Small intestine (tissue), 7 donors: Measurements from ENCODE around the gene USP50. TPM values are rescaled to one million over a fixed set of nuclear protein-coding genes. Genes with fewer than 3 reads are reported as not detected.

Experiments used
- DNase-seq, 2 donors: peaks; one replicate each; pipeline versions ENCODE4 v3.0.0 to v3.0.0-alpha.2; 2013
- FAIRE-seq: peaks from 2 replicates; lab custom pipeline; 2012; peaks lifted over from hg19 to GRCh38; lab: Jason Lieb, UNC
- H3K27ac ChIP-seq, 3 donors: one replicate each; pipeline ENCODE4 v1.5.1; 2013; ENCODE audit warnings: low read length in 2 of 3, mild to moderate bottlenecking in 2 of 3, control low read depth in 1 of 3, inconsistent platforms in 1 of 3, low read depth in 1 of 3, moderate library complexity in 1 of 3
- H3K27me3 ChIP-seq, 3 donors: one replicate each; pipeline ENCODE4 v1.6.1; 2013; ENCODE audit warnings: low read length in 3 of 3, inconsistent platforms in 1 of 3; ENCODE audit not compliant: control insufficient read depth in 3 of 3, insufficient read depth in 3 of 3
- H3K36me3 ChIP-seq, 3 donors: one replicate each; pipeline ENCODE4 v1.6.1; 2013; ENCODE audit warnings: low read length in 3 of 3, inconsistent platforms in 1 of 3, low read depth in 1 of 3, mild to moderate bottlenecking in 1 of 3, moderate library complexity in 1 of 3; ENCODE audit not compliant: control insufficient read depth in 3 of 3, insufficient read depth in 2 of 3
- H3K4me1 ChIP-seq, 3 donors: one replicate each; pipeline ENCODE4 v1.6.1; 2013; ENCODE audit warnings: low read length in 2 of 3, inconsistent platforms in 1 of 3, low read depth in 1 of 3, mild to moderate bottlenecking in 1 of 3, moderate library complexity in 1 of 3; ENCODE audit not compliant: control insufficient read depth in 3 of 3, insufficient read depth in 2 of 3
- H3K4me3 ChIP-seq, 3 donors: one replicate each; pipeline ENCODE4 v1.5.1; 2013; ENCODE audit warnings: low read length in 3 of 3, control low read depth in 1 of 3, inconsistent platforms in 1 of 3, low read depth in 1 of 3, mild to moderate bottlenecking in 1 of 3, moderate library complexity in 1 of 3
- H3K9me3 ChIP-seq, 2 donors: one replicate each; pipeline ENCODE4 v1.6.1; 2013; ENCODE audit warnings: low read depth in 1 of 2, low read length in 1 of 2; ENCODE audit not compliant: control insufficient read depth in 2 of 2, insufficient read depth in 1 of 2
- WGBS, 3 donors: extraction: QIAGEN DNeasy Blood & Tissue Kit; methylation state at CpG; one replicate each; pipeline ENCODE4 v1.1.7; 2013; 5-methylcytosine and 5-hydroxymethylcytosine counted together
- polyA plus RNA-seq, 4 donors: library from polyadenylated mRNA; stranded (reverse) in 3 of 4; unstranded in 1 of 4; fragments of 200-250 nt in 3 of 4; fragments of 120-200 nt in 1 of 4; gene quantifications; one replicate each; pipeline versions ENCODE4 v1.2.1 to v1.2.3, GENCODE V29; 2013
- donor health status: healthy with polysubstance abuse.
- donor health status: control.
- donor health status: control.
- donor health status: Bipolar disorder and iron deficiency.
- donor health status: healthy.

Gene USP50
- polyA plus RNA-seq, 4 donors, result not detected

- Histone ChIP-seq H3K27ac (no peak overlapping the region), H3K4me1 (no peaks in the 10 kb centered on the region), H3K36me3 (peaks cover 4 to 32% (median 14%) of the 10 kb centered on the region in 3 donors), H3K9me3 (no peaks in the 10 kb centered on the region), H3K4me3 (no peak overlapping the region), H3K27me3 (no peaks in the 10 kb centered on the region)
- DNase-seq, result no peak
- no peak for FAIRE-seq
- 74 to 95% (median 78%) methylated on average over 4 of the region's 4 CpGs for WGBS, 3 donors
Observed at GRCh38 chr15:50562735-50563640, 16.5 kb upstream of the USP50 start.

DNA sequence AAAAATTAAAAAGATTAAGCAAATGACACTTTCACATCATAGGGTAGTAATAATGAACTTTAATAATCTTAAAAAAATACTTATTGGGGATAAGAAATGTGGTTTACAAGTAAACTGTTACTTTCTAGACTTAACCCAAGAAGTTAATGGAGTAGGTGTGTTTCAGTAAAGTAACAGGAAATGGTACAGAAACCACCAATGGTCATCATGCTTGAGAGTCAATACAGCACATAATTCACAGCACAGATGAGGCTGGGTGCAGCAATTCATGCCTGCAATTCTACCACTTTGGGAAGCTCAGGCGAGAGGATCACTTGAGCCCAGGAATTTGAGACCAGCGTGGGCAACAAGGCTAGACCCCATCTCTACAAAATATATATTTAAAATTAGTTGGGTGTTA, 11.5 kb upstream of the USP50 start:
- peaks cover 4 to 15% (median 11%) of the 10 kb centered on the region in 3 donors for H3K36me3 ChIP-seq
- FAIRE-seq (no peak), DNase-seq (no peak)
- H3K27me3 ChIP-seq, result no peaks in the 10 kb centered on the region
- H3K9me3 ChIP-seq, result no peaks in the 10 kb centered on the region
- WGBS, 3 donors, result 98 to 100% (median 98%) methylated on average over 2 of the region's 2 CpGs
- no peaks in the 10 kb centered on the region for H3K4me1 ChIP-seq
- H3K4me3 ChIP-seq, result no peak overlapping the region
- H3K27ac ChIP-seq, result no peak overlapping the region

DNA sequence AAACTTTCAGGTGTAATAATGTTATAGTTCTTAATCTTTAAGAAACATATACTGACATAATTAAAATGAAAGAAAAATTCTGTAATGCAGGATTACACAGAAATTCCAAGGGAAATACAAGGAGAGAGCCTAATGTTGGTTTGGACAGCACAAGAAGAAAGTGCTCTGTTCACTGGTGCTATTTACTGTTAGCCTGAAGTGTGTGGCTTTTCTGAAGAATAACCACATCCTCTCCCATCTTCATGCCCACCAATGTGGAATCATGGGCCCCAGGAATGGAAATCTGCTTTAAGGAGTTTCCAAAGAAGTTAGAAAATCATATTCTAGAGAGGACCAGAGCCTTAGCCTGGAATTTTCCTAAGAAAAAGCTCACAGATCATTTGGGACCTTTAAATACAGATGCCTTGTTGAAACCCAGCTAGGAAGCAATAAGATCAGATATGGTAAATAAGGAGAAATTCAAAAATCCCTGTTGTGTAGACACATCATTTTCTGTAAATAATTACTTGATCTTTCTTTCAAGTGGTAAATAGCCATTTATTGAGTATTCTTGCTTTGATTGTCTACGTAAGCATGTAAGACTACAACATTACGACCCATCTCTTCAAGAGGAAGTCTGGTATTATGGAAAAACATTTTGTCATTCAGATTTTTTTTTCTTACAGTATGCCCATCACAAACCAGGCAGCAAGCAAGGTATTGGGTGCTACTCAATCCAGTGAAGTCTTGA, 10.3 kb upstream of the USP50 start:
- FAIRE-seq (no peak), DNase-seq (no peak)
- H3K4me1 ChIP-seq, result no peaks in the 10 kb centered on the region
- peaks cover 4 to 11% (median 6%) of the 10 kb centered on the region in 3 donors for H3K36me3 ChIP-seq
- H3K9me3 ChIP-seq, result no peaks in the 10 kb centered on the region
- WGBS, 3 donors, result 98 to 100% (median 98%) methylated on average over 2 of the region's 2 CpGs
- no peak overlapping the region for H3K27ac ChIP-seq
- no peak overlapping the region for H3K4me3 ChIP-seq
- H3K27me3 ChIP-seq, result no peaks in the 10 kb centered on the region

DNA sequence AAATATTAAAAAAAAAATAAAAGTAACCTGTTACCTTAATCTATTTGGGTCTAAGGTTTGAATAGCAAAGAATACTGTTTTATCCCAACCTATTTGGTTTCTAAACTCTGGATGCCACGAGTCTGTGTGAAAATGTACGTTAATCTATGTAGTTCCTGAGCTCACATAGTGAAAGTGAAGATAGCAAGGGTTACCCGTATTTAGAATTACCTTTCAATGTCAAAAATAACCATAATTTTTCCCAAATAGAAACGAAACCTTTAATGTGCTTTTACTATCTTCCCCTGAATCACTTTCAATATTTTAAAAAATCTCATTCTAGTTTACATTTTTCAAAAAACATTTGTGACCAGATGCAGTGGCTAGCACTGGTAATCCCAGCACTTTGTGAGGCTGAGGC, 5.8 kb upstream of the USP50 start:
- Histone ChIP-seq H3K9me3 (no peaks in the 10 kb centered on the region), H3K27me3 (no peaks in the 10 kb centered on the region), H3K36me3 (no peaks in the 10 kb centered on the region), H3K4me3 (no peak overlapping the region), H3K27ac (no peak overlapping the region), H3K4me1 (no peaks in the 10 kb centered on the region)
- DNase-seq (no peak), FAIRE-seq (no peak)
- WGBS, 3 donors, result 58 to 74% (median 69%) methylated on average over 4 of the region's 4 CpGs

GRCh38 chr15:50549326-50549725, 2.9 kb upstream of the USP50 start:
- H3K9me3 ChIP-seq, result no peaks in the 10 kb centered on the region
- FAIRE-seq, result no peak
- 85 to 88% (median 86%) methylated on average over 7 of the region's 7 CpGs for WGBS, 3 donors

DNA sequence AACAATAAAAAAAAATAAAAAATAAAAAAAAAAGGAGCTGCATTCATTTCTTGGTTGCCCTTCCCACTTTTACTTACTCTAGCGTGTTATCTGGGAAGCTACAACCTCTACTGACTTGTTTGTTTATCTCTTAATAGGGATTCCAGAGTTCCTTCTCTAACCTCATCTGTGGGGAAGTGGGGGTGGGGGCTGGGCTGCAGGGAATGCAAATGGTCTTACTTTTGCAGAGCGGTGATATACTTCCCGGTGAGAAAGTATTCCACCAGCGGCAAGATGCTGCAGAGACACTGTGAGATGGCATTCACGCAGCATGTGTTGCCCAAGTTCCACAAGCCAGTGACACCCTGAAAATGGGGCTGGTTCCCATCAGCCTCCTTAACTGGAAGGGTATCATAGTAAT, 2.1 kb downstream of the USP50 start:
- no peak for FAIRE-seq
- Histone ChIP-seq H3K4me1 (no peaks in the 10 kb centered on the region), H3K9me3 (no peaks in the 10 kb centered on the region), H3K27me3 (no peaks in the 10 kb centered on the region), H3K4me3 (no peak overlapping the region), H3K36me3 (no peaks in the 10 kb centered on the region), H3K27ac (no peak overlapping the region)
- 51 to 69% (median 56%) methylated on average over 5 of the region's 5 CpGs for WGBS, 3 donors
- DNase-seq, result no peak

More at GRCh38 chr15:50549326-50549725, 2.9 kb upstream of the USP50 start:
- H3K27me3 ChIP-seq, result no peaks in the 10 kb centered on the region
- H3K4me1 ChIP-seq, result no peaks in the 10 kb centered on the region
- no peaks in the 10 kb centered on the region for H3K36me3 ChIP-seq
- no peak overlapping the region for H3K4me3 ChIP-seq
- DNase-seq, result no peak
- H3K27ac ChIP-seq, result no peak overlapping the region

- DNase-seq (no peak), FAIRE-seq (no peak)
- no peak overlapping the region for H3K4me3 ChIP-seq
- WGBS, 3 donors, result 87 to 89% (median 88%) methylated on average over 3 of the region's 3 CpGs
- H3K4me1 ChIP-seq, result no peaks in the 10 kb centered on the region
- no peaks in the 10 kb centered on the region for H3K9me3 ChIP-seq
- H3K27me3 ChIP-seq, result no peaks in the 10 kb centered on the region
- H3K36me3 ChIP-seq, result no peaks in the 10 kb centered on the region
- no peak overlapping the region for H3K27ac ChIP-seq
Observed at GRCh38 chr15:50543556-50543955, 2.9 kb downstream of the USP50 start.

DNA sequence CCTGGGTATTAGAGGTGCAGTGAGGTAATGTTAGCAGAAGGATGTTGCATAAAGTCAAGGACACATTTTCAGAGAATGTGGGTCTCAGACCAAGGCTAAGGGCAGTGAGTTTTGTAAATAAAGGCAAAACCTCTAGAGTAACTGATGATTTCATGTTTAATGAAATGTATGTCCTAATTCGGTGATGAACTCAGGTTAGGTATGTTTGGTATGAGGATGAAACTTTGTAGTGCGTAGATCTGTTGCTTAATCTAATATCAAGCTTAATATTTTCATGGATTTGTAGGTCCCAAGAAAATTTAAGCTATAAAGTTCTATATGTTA, 3.6 kb downstream of the USP50 start:
- Histone ChIP-seq H3K4me1 (no peaks in the 10 kb centered on the region), H3K9me3 (no peaks in the 10 kb centered on the region), H3K4me3 (no peak overlapping the region), H3K36me3 (no peaks in the 10 kb centered on the region), H3K27ac (no peak overlapping the region), H3K27me3 (no peaks in the 10 kb centered on the region)
- 85 to 95% (median 90%) methylated on average over 2 of the region's 2 CpGs for WGBS, 3 donors
- FAIRE-seq, result no peak
- no peak for DNase-seq
